Measurements from ENCODE around the gene ZNF394. TPM values are rescaled to one million over a fixed set of nuclear protein-coding genes. Genes with fewer than 3 reads are reported as not detected.

ZNF394 gene
- total RNA-seq, 1 donor from 2014 or later: 32.9 TPM

DNA sequence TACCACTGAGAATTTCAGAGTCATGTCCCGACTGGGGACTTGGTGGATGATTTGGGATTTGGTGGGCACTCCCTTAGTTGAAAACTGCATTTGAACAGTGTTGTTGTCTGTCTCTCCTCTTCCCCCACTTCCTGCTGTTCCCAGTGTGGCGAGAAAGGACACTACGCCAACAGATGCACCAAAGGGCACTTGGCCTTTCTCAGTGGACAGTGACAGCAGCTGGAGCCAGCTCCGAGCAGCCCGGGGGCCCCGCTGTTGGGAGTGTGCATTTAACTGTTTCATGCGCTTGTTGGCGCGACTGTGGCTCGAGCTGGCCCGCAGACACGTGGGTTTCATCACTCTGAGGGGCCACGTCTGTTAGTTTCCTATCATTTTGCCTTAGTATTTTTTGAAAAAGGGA, 43.8 kb downstream of the ZNF394 start:
- Histone ChIP-seq H3K36me3 (peaks cover 94% of the 10 kb centered on the region), H3K27ac (no peak overlapping the region), H3K9me3 (no peaks in the 10 kb centered on the region), H3K4me1 (peaks cover 11% of the 10 kb centered on the region), H3K4me3 (no peak overlapping the region), H3K27me3 (ENCODE audit: low read depth) (no peaks in the 10 kb centered on the region)
- DNase-seq: no peak
- intact Hi-C loops (cut with DNase I): no loop called here
- TF ChIP-seq CTCF (IDR thresholded peaks at IDR 0.05): no peak
- ATAC-seq: no peak

GRCh38 chr7:99455874-99456273, 44.2 kb downstream of the ZNF394 start:
- DNase-seq (no peak), ATAC-seq (no peak)
- peaks cover 9% of the 10 kb centered on the region for H3K4me1 ChIP-seq
- peaks cover 99% of the 10 kb centered on the region for H3K36me3 ChIP-seq
- no peak for TF ChIP-seq CTCF (IDR thresholded peaks at IDR 0.05)
- no peak overlapping the region for H3K27ac ChIP-seq
- intact Hi-C loops (cut with DNase I): no loop called here
- H3K27me3 ChIP-seq (ENCODE audit: low read depth): no peaks in the 10 kb centered on the region
- no peak overlapping the region for H3K4me3 ChIP-seq
- H3K9me3 ChIP-seq: no peaks in the 10 kb centered on the region

- ATAC-seq: no peak
- TF ChIP-seq CTCF (IDR thresholded peaks at IDR 0.05): no peak
- H3K27me3 ChIP-seq (ENCODE audit: low read depth): no peaks in the 10 kb centered on the region
- no peak overlapping the region for H3K4me3 ChIP-seq
- peaks cover 100% of the 10 kb centered on the region for H3K36me3 ChIP-seq
- no peaks in the 10 kb centered on the region for H3K9me3 ChIP-seq
- intact Hi-C loops (cut with DNase I): no loop called here
- no peak overlapping the region for H3K27ac ChIP-seq
- no peak for DNase-seq
- no peaks in the 10 kb centered on the region for H3K4me1 ChIP-seq
Observed at GRCh38 chr7:99453105-99453504, 47.0 kb downstream of the ZNF394 start.

GRCh38 chr7:99452541-99452940, 47.5 kb downstream of the ZNF394 start:
- Histone ChIP-seq H3K4me3 (no peak overlapping the region), H3K36me3 (peaks cover 100% of the 10 kb centered on the region), H3K27ac (no peak overlapping the region), H3K9me3 (no peaks in the 10 kb centered on the region), H3K4me1 (no peaks in the 10 kb centered on the region), H3K27me3 (ENCODE audit: low read depth) (no peaks in the 10 kb centered on the region)
- no peak for ATAC-seq
- TF ChIP-seq CTCF (IDR thresholded peaks at IDR 0.05): no peak
- no peak for DNase-seq
- intact Hi-C loops (cut with DNase I): no loop called here

DNA sequence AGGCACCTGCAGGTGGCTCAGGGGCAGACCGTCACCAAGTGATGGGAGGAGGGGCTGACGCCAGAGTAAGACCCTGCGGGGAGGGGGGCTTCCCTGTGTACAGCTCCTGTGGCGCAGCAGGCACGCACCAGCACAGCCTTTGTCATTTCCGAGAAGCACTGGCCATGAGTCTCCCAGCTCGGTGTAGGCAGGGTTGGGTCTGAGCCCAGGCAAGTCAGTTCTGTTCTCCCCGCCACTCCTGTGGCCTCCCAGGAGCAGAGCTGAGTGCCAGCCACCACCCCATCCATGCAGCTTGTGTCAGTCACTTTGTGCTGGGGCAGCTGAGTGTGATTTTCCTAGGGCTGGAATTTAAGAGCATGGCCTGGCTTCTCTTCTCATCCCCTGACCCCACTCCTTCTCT, 48.1 kb downstream of the ZNF394 start:
- no peak for TF ChIP-seq CTCF (IDR thresholded peaks at IDR 0.05)
- H3K27me3 ChIP-seq (ENCODE audit: low read depth): no peaks in the 10 kb centered on the region
- no peak for DNase-seq
- no peak overlapping the region for H3K4me3 ChIP-seq
- H3K27ac ChIP-seq: no peak overlapping the region
- peaks cover 100% of the 10 kb centered on the region for H3K36me3 ChIP-seq
- H3K4me1 ChIP-seq: no peaks in the 10 kb centered on the region
- no peak for ATAC-seq
- no peaks in the 10 kb centered on the region for H3K9me3 ChIP-seq
- intact Hi-C loops (cut with DNase I): no loop called here

DNA sequence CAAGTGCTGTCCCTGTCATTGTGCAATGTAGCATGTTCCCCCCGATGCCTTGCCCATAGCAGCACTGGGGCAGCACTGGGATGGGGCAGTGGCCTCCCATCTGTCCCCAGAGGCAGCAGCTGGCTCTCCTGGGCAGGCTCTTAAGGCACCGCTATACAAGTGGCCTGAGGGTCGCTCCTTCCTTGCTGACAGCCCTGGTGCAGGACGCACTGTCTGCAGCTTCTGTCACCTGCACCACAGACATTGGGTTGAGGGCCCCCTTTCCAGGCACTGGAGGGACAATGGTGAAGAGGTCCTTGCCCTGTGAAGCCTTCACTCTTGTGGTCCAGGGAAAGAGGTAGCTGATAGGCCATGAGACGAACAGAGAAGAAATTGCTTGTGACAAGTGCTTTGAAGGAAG, 50.8 kb downstream of the ZNF394 start:
- Histone ChIP-seq H3K27me3 (ENCODE audit: low read depth) (no peaks in the 10 kb centered on the region), H3K36me3 (peaks cover 99% of the 10 kb centered on the region), H3K9me3 (no peaks in the 10 kb centered on the region), H3K27ac (no peak overlapping the region), H3K4me1 (no peaks in the 10 kb centered on the region), H3K4me3 (no peak overlapping the region)
- TF ChIP-seq CTCF (IDR thresholded peaks at IDR 0.05): no peak
- ATAC-seq (no peak), DNase-seq (no peak)
- intact Hi-C loops (cut with DNase I): no loop called here
